Endometrium (tissue), 2 donors: ENCODE measurements around the gene TRIM29.

Experiments
- FAIRE-seq: peaks from 2 replicates; lab custom pipeline; 2012; peaks lifted over from hg19 to GRCh38; lab: Jason Lieb, UNC
- donor health status: control.
- donor health status: control.

The TRIM29 gene

GRCh38 chr11:120061761-120062560 lies 76.0 kb downstream of the TRIM29 start:
- no peak for FAIRE-seq
